ENCODE measurements around the gene APCDD1. TPM values are rescaled to one million over a fixed set of nuclear protein-coding genes. Genes with fewer than 3 reads are reported as not detected.

The APCDD1 gene
- total RNA-seq, result 100 to 1,000 TPM in 2 of 4 donors, 10 to 100 TPM in 2; 47.6 to 191 (median 118) TPM

DNA sequence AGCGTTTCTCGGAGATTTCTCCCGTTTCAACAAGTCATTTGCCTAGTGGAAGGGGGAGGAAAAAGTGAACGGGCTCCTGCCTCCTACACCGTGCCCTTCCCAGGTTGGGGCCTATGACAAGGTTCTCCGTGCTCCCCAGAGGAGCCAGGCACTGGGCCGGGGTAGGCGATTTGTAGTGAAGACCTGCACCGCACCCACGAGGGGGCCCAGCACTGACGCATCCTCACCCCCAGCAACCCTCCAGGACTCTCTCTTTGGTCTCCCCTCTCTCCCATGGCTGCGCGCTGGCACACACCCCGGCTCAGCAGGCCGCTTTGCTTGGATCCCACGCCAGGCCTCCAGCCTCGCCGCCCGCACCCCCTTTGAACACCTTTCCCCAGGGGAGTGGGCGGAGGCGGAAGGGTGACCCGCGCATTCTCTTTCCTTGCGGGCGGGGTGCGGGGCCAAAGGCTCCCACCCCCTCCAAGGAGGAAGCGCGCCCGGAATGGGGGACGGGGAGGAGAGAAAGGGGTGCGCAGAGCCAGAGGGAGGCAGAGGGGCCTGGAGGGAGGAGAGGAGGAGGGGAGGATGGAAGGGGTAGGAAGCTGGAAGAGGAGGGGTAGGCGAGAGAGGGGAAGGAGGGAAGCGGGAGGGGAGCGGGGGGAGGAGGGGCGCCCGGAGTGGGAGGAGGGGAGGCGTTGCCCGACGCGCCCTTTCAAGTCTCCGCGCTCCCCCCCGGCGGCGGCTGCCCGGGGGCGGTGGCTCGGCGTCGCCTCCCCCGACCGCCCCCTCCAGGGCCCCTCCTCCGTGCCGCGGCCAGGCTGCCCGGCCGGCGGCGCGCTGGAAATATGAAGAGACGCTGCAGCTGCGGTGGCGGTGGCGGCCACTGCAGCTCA lies at the start of gene APCDD1:
Gene APCDD1 (plus strand): TSS at position 830 of the 875 bp plus-strand sequence. CDS start 347 bp downstream, outside the sequence.
- TF ChIP-seq, protein P1, sequence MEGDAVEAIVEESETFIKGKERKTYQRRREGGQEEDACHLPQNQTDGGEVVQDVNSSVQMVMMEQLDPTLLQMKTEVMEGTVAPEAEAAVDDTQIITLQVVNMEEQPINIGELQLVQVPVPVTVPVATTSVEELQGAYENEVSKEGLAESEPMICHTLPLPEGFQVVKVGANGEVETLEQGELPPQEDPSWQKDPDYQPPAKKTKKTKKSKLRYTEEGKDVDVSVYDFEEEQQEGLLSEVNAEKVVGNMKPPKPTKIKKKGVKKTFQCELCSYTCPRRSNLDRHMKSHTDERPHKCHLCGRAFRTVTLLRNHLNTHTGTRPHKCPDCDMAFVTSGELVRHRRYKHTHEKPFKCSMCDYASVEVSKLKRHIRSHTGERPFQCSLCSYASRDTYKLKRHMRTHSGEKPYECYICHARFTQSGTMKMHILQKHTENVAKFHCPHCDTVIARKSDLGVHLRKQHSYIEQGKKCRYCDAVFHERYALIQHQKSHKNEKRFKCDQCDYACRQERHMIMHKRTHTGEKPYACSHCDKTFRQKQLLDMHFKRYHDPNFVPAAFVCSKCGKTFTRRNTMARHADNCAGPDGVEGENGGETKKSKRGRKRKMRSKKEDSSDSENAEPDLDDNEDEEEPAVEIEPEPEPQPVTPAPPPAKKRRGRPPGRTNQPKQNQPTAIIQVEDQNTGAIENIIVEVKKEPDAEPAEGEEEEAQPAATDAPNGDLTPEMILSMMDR (IDR thresholded peaks at IDR 0.05; ENCODE audit: low read depth), result no peak

DNA sequence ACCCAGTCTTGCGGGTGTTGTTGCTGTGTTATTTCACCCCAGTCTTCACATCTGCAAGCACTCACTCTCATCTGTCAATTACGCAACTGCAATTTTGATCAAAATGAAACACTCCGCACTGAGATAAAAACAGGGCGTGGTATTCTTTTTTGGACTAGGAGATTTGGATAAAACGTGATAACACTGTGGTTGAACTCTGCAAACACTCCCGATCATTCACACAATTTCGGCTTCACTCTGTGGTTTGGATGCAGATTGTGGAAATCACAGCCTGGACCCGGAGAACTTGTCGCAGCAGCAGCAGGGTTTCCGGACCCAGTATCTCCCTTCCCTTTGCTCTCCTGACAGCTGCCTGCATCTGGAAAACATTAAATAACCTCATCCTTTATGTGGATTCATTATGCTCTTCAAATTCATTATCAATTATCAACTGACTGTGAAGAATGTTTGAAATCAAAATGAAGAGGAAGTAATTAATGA lies 49.4 kb upstream of the APCDD1 start:
- TF ChIP-seq, protein P1 (IDR thresholded peaks at IDR 0.05; ENCODE audit: low read depth), result no peak

DNA sequence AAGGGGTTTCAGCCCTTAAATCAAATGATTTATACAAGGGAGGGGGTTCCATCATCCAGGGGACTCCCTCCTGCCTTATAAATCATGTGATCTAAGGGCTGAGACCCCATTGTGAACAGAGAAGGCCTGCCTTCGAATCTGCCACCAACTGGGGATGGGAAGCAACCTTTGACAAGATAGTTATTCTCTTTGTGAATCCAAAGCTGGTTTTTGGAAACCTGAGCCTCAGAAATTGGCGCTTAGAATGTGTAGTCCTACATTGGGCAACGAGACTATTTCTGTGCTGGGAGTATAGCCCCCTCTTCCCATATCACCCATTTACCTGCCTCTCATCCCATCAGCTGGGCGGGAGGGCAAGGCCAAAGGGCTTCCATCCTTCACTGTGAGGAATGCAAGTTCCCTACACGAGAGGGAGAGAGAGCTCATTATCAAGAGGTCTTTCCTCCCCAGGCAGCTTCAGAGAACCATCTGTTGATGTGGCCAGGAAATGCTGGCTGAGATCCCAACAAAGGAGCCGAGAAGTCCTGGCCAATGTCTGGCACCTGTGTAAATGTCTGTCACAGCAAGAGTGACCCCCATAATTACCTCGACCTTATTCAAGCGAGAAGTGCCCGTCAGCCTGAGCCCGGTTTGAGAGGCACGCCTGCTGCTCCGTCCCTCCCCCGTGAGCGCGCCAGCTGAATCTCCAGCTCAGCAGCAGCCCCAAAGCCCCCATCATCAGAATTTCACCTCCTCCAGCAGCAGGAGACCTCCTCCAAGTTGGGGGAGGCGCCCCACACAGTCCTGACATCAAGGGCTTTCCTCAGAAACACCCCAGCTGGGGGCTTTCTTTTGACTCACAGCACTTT lies 48.4 kb upstream of the APCDD1 start:
- TF ChIP-seq, protein P1 (IDR thresholded peaks at IDR 0.05; ENCODE audit: low read depth), result no peak

DNA sequence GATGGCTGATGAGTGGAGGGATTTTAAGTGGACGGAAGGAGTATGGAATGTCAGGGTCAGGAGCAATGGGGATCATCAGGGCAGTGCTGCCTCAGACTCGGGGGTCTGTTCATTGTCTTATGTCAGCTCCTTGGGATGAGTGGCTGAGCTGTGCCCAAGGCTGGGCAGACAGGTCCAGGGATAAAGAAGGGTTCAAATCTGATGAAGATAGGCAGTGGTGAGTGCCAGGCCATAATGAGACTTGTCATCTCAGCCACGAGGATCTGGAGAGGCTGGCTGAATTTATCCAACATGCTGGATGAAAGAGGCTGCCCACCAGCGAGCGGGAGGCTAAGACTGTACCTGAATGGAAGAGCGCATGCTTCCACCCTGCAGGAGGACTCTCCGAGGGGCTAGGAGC lies 46.3 kb upstream of the APCDD1 start:
- TF ChIP-seq, protein P1 (IDR thresholded peaks at IDR 0.05; ENCODE audit: low read depth), result no peak

DNA sequence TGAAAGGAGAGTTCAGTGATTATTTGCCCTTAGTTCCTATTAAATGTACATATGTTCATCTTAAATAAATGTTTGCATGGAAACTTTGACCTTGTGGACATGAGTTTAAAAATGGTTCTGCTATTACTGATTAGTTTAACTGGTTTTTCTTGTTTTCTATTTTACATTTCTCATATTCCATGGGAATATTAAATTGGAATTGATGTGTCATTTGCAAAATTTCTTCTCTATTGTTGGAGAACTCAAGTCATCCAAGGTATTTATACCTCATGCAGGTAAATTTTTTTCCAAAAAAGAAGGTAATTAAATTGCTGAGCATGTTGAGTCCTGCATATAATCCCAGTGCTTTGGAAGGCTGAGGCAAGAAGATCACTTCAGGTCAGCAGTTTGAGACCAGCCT lies 45.4 kb upstream of the APCDD1 start:
- TF ChIP-seq, protein P1 (IDR thresholded peaks at IDR 0.05; ENCODE audit: low read depth), result no peak

DNA sequence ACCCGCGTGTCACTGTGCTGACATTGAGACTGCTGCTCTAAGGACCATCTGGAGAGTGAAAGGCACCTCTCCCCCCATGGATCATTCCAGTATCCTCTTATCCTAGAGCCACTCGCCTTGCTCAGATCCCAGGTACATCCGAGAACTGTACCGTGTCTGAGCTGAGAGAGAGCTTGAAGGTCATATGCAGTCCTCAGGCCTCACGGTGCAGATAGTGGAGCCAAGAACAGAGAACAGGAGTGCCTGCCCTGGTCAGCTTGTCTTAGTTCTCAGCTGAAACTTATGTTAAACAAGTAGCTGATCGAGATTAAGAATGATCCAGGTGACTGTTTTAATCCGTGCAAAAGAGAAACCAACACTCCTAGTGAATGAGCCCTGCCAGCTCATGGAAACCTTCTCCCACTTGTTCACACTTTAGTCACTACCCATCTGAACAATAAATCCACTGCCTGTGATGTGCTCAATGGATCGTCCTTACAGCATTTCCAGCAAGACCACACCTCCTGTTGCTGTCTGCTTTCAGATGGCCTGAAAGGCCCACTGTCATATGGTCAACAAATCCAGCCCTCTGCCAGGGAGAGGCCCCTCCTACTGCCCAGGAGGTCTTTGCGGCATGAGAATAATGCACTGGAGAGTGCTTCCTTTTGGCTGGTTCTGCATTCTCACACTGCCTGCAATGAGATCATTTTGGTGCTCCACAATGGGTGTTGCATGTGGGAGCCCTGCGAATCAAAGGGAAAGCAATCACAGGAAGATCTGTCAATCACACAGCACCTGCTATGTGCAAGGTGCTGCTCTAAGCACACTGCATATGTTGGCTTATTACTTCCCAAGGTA lies 43.7 kb upstream of the APCDD1 start:
- TF ChIP-seq, protein P1 (IDR thresholded peaks at IDR 0.05; ENCODE audit: low read depth), result no peak
